IMR-90 (cell line): Measurements from ENCODE around the gene CREB3L1. TPM values are rescaled to one million over a fixed set of nuclear protein-coding genes. Genes with fewer than 3 reads are reported as not detected.

ENCODE experiments used
- ATAC-seq: fragments of 200-7000 bp; cut with Tn5 transposase; 2 replicates; pipeline ENCODE4 v1.9.1; 2020; ENCODE audit warnings: low read depth, mild to moderate bottlenecking, moderate library complexity
- BruUV-seq: library from RNA; stranded (reverse); fragments of 400-500 nt; replicated peaks from 2 replicates; lab custom pipeline; 2021; lab: Mats Ljungman, UMichigan
- CTCF ChIA-PET: fragments of 300-600 bp; formaldehyde crosslinking; extraction: SDS; loops from one replicate; lab custom pipeline; 2021; ENCODE audit warnings: antibody characterized with exemption; lab: Yijun Ruan, JAX
- POLR2A ChIA-PET: fragments of 300-600 bp; sonication (Branson Sonifier 250); formaldehyde crosslinking; loops from one replicate; lab custom pipeline; 2022; ENCODE audit warnings: antibody characterized with exemption; ENCODE audit not compliant: unreplicated experiment; lab: Charles Lee
- DNase-seq: peaks from one replicate; pipeline ENCODE4 v3.0.0; 2013
- H2AFZ ChIP-seq: replicated peaks from 2 replicates; pipeline ENCODE3; 2013; ENCODE audit warnings: low read length, mild to moderate bottlenecking; ENCODE audit not compliant: poor library complexity
- H2AK5ac ChIP-seq: 2 replicates; pipeline ENCODE4 v1.6.1; 2013; ENCODE audit warnings: low read depth, low read length, inconsistent platforms
- H2AK9ac ChIP-seq: replicated peaks from 2 replicates; pipeline ENCODE3; 2013; ENCODE audit warnings: mild to moderate bottlenecking, low read depth, low read length, moderate library complexity; ENCODE audit not compliant: poor library complexity
- H2BK120ac ChIP-seq: 2 replicates; pipeline ENCODE4 v1.6.1; 2013; ENCODE audit warnings: low read depth, low read length, inconsistent platforms
- H2BK15ac ChIP-seq: 3 replicates; pipeline ENCODE4 v1.6.1; 2013; ENCODE audit warnings: low read depth, low read length, inconsistent platforms
- H2BK20ac ChIP-seq: 2 replicates; pipeline ENCODE4 v1.6.1; 2013; ENCODE audit warnings: low read depth, mild to moderate bottlenecking, inconsistent platforms, low read length, moderate library complexity
- H2BK5ac ChIP-seq: 2 replicates; pipeline ENCODE4 v1.6.1; 2013; ENCODE audit warnings: mild to moderate bottlenecking, low read depth, low read length, inconsistent platforms; ENCODE audit not compliant: poor library complexity, severe bottlenecking
- H3K14ac ChIP-seq: replicated peaks from 2 replicates; pipeline ENCODE4 v1.6.1; 2013; ENCODE audit warnings: low read depth, low read length, inconsistent platforms
- H3K18ac ChIP-seq: 2 replicates; pipeline ENCODE4 v1.6.1; 2013; ENCODE audit warnings: low read depth, low read length, control low read depth
- H3K23ac ChIP-seq: 2 replicates; pipeline ENCODE4 v1.6.1; 2013; ENCODE audit warnings: low read depth, low read length, inconsistent platforms
- H3K27ac ChIP-seq: 2 replicates; pipeline ENCODE4 v1.5.1; 2013; ENCODE audit warnings: mild to moderate bottlenecking, control low read depth, low read length; ENCODE audit not compliant: insufficient read depth
- H3K27me3 ChIP-seq: 2 replicates; pipeline ENCODE4 v1.6.1; 2013; ENCODE audit warnings: low read length; ENCODE audit not compliant: control insufficient read depth, insufficient read depth
- H3K36me3 ChIP-seq: 2 replicates; pipeline ENCODE4 v1.6.1; 2013; ENCODE audit warnings: low read length, mixed read lengths; ENCODE audit not compliant: control insufficient read depth, insufficient read depth
- H3K4ac ChIP-seq: 2 replicates; pipeline ENCODE4 v1.6.1; 2013; ENCODE audit warnings: low read depth, low read length, inconsistent platforms
- H3K4me1 ChIP-seq: 2 replicates; pipeline ENCODE4 v1.6.1; 2013; ENCODE audit warnings: low read length, mixed read lengths; ENCODE audit not compliant: control insufficient read depth, insufficient read depth
- H3K4me2 ChIP-seq: 2 replicates; pipeline ENCODE4 v1.6.1; 2013; ENCODE audit warnings: low read depth, mild to moderate bottlenecking, control low read depth, low read length, moderate library complexity
- H3K4me3 ChIP-seq: 2 replicates; pipeline ENCODE4 v1.5.1; 2013; ENCODE audit warnings: low read depth, mild to moderate bottlenecking, control low read depth, low read length, moderate library complexity; ENCODE audit not compliant: insufficient read depth
- H3K56ac ChIP-seq: 2 replicates; pipeline ENCODE4 v1.6.1; 2013; ENCODE audit warnings: low read length, inconsistent platforms; ENCODE audit not compliant: insufficient read depth; ENCODE audit errors: extremely low read depth
- H3K79me1 ChIP-seq, 2 experiments: 2 replicates each; pipeline ENCODE4 v1.6.1; 2013; ENCODE audit warnings: low read length in 2 of 2, inconsistent platforms in 1 of 2, low read depth in 1 of 2
- H3K9ac ChIP-seq: 2 replicates; pipeline ENCODE4 v1.6.1; 2013; ENCODE audit warnings: low read depth, low read length, control low read depth
- H3K9me1 ChIP-seq: 2 replicates; pipeline ENCODE4 v1.6.1; 2013; ENCODE audit warnings: low read length, inconsistent platforms; ENCODE audit not compliant: insufficient read depth
- H3K9me3 ChIP-seq: 2 replicates; pipeline ENCODE4 v1.6.1; 2013; ENCODE audit warnings: low read length; ENCODE audit not compliant: control insufficient read depth, insufficient read depth
- H4K20me1 ChIP-seq: 2 replicates; pipeline ENCODE4 v1.6.1; 2013; ENCODE audit warnings: low read length, inconsistent platforms; ENCODE audit not compliant: insufficient read depth
- H4K5ac ChIP-seq: 2 replicates; pipeline ENCODE4 v1.6.1; 2013; ENCODE audit warnings: mild to moderate bottlenecking, low read depth, low read length, control low read depth
- H4K8ac ChIP-seq, 2 experiments: 2 replicates each; pipeline ENCODE4 v1.6.1; 2013; ENCODE audit warnings: low read depth in 2 of 2, low read length in 2 of 2, control low read depth in 1 of 2, inconsistent platforms in 1 of 2
- H4K91ac ChIP-seq: 2 replicates; pipeline ENCODE4 v1.6.1; 2013; ENCODE audit warnings: low read depth, low read length, inconsistent platforms; ENCODE audit not compliant: insufficient read depth
- BHLHE40 ChIP-seq: fragments of 150-350 bp; IDR thresholded peaks from 2 replicates; pipeline ENCODE4 v1.6.1; 2016; ENCODE audit warnings: mild to moderate bottlenecking, low read depth, low read length
- CEBPB ChIP-seq: IDR thresholded peaks from 2 replicates; pipeline ENCODE4 v1.6.1; 2012; ENCODE audit warnings: low read depth, low read length, improper control_type of control experiment
- CHD1 ChIP-seq: IDR thresholded peaks from 2 replicates; pipeline ENCODE4 v1.6.1; 2012; ENCODE audit warnings: low read depth, low read length, improper control_type of control experiment
- FOS ChIP-seq: fragments of 150-350 bp; IDR thresholded peaks from 2 replicates; pipeline ENCODE4 v1.6.1; 2016; ENCODE audit warnings: low read depth, low read length
- MAZ ChIP-seq: IDR thresholded peaks from 2 replicates; pipeline ENCODE4 v1.6.1; 2012; ENCODE audit warnings: low read depth, mild to moderate bottlenecking, low read length, improper control_type of control experiment, moderate library complexity, borderline replicate concordance
- NFE2L2 ChIP-seq: fragments of 150-350 bp; IDR thresholded peaks from 2 replicates; pipeline ENCODE4 v1.6.1; 2016; ENCODE audit warnings: low read depth, mild to moderate bottlenecking, low read length
- POLR2A ChIP-seq: IDR thresholded peaks from 2 replicates; pipeline ENCODE4 v1.6.1; 2012; ENCODE audit warnings: mild to moderate bottlenecking, low read depth, low read length
- RAD21 ChIP-seq: IDR thresholded peaks from 2 replicates; pipeline ENCODE4 v1.6.1; 2012; ENCODE audit warnings: low read length, improper control_type of control experiment
- SMC3 ChIP-seq: fragments of 150-350 bp; IDR thresholded peaks from 2 replicates; pipeline ENCODE4 v1.6.1; 2016; ENCODE audit warnings: low read depth, mild to moderate bottlenecking, antibody characterized with exemption, low read length, moderate library complexity
- WGBS, 2 experiments: methylation state at CpG; one replicate each; pipeline versions ENCODE4 v1.1.5 to v1.1.7; 2013; ENCODE audit warnings: missing lambda C conversion rate in 2 of 2; ENCODE audit not compliant: insufficient read length in 1 of 2; ENCODE audit errors: extremely low coverage in 2 of 2; 5-methylcytosine and 5-hydroxymethylcytosine counted together
- dilution Hi-C: fragments of 300-500 bp; cut with HindIII; formaldehyde crosslinking; loops from one replicate; pipeline ENCODE4 v1.14.3; 2018; ENCODE audit warnings: low sequenced_read_pairs; ENCODE audit not compliant: unreplicated experiment
- in situ Hi-C: fragments of 300-500 bp; cut with MboI; formaldehyde crosslinking; loops from 3 replicates; pipeline ENCODE4 v1.14.3; 2019; ENCODE audit warnings: low sequenced_read_pairs, inconsistent platforms, mixed read lengths
- intact Hi-C: fragments of 100-400 bp; cut with micrococcal nuclease; formaldehyde crosslinking; loops from 2 replicates; pipeline ENCODE4 v1.10.0; 2022
- polyA plus RNA-seq, 3 experiments: library from polyadenylated mRNA; depleted of rRNA; stranded (reverse); fragments of >200 nt; gene quantifications; 2 replicates each; pipeline ENCODE4 v1.2.3, GENCODE V29; 2012; ENCODE audit warnings: low replicate concordance in 1 of 3
- total RNA-seq: library from RNA; depleted of rRNA; stranded (reverse); fragments of >200 nt; gene quantifications from 2 replicates; pipeline ENCODE4 v1.2.3, GENCODE V29; 2012
- TF ChIP-seq, protein P1 (sequence below): fragments of 150-350 bp; IDR thresholded peaks from 2 replicates; pipeline ENCODE4 v1.6.1; 2016; ENCODE audit warnings: low read depth, mild to moderate bottlenecking, low read length, moderate library complexity, borderline replicate concordance
- TF ChIP-seq, protein P2 (sequence below): conservative IDR thresholded peaks from 2 replicates; pipeline ENCODE4 v1.5.1; 2012; ENCODE audit warnings: mild to moderate bottlenecking, low read depth, low read length, improper control_type of control experiment
- TF ChIP-seq, protein P3 (sequence below): fragments of 150-350 bp; IDR thresholded peaks from 2 replicates; pipeline ENCODE4 v1.6.1; 2017; ENCODE audit warnings: mild to moderate bottlenecking, antibody characterized with exemption, low read length, low read depth

Gene CREB3L1
- total and polyA plus RNA-seq, 2 of the 4 experiments (the other 2 are of a cell fraction) = 8.1 to 82.3 TPM

DNA sequence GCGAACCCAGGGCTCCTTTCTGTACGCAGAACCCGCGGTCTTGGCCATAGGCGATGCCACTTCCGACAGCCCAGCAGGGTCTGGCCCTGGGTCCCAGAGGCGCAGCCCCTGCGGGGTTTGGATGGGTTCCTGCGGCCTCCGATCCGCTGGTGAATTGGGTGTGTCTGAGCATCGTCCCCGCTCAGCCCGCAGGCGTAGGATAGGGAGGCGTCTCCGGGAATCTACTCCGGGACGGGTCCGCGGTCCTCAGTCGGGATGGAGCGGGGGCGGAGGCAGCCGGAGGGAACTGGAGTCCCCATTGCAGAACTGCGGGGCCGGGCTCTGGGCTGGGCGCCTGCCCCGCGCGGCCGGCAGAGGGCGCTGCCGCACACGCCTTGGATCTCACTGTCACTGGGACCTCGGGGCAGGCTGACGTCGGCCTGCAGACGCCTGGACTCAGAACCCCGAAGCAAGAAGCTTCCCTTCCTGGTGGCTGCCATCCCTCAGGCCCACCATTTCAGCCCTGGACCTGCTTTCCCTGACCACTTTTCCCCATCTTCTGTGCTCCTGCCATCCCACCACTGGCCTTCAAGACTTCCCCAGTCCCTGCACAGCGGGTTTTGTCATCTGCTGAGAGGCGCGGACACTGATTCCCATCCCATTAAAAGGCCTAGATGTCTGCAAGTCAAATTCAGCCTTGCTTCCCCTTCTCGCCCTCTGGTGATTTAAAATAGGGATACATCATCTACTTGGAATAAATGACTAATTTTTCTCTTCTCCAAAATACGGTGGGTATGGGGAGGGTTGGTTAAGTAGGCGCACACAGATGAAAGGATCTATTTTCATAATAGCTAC, 38.3 kb upstream of the CREB3L1 start (continued):
- TF ChIP-seq SMC3 = peak; percentile 98

DNA sequence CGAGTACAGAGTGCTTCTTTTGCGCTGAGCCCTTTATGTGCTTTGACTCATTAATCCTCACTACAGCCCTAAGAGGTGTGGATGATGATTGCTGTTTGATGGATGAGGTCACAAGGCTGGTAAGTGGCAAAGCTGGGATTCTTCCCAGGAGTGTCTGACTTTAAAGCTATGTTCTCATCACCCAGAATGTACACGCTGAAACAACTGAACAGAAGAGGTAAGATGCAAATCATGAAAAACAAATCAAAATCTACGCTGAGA, 37.7 kb upstream of the CREB3L1 start:
- H3K9me3 ChIP-seq = no peaks in the 10 kb centered on the region
- peak overlapping the region; percentile 28; the same call in 1 of the 2 replicates for H3K9ac ChIP-seq
- no peaks in the 10 kb centered on the region for H3K36me3 ChIP-seq
- H3K79me1 ChIP-seq = peaks cover 11 to 49% of the 10 kb centered on the region in 2 experiments
- WGBS, 2 experiments = no CpG with 5 or more reads among the region's 4 CpGs
- H2AK5ac ChIP-seq = peak overlapping the region; percentile 61; the same call in 1 of the 2 replicates
- no peaks in the 10 kb centered on the region for H3K27me3 ChIP-seq
- H3K56ac ChIP-seq = peak overlapping the region; percentile 65; the same call in 1 of the 2 replicates
- peaks cover 29% of the 10 kb centered on the region for H3K4me1 ChIP-seq
- H3K4me2 ChIP-seq = no peak overlapping the region
- dilution Hi-C loops (no loop called here), intact Hi-C loops (loop anchor here (1.0 to 5.0 kb wide), 7 partner anchors 40 to 274 kb away; partner anchors contain the start of gene PHF21A), in situ Hi-C loops (loop anchor here (5.0 kb wide), 1 partner anchor 43 kb away; no protein-coding TSS in a partner anchor)
- peak overlapping the region; percentile 93 for H2BK20ac ChIP-seq
- DNase-seq (peak; percentile 22), ATAC-seq (no peak)
- peak overlapping the region; percentile 10; the same call in 1 of the 2 replicates for H3K27ac ChIP-seq
- no TSS peak for BruUV-seq
- CTCF ChIA-PET = interaction anchor here (0.6 to 3.1 kb wide), 13 partner anchors 9 to 233 kb away, joined by 3 to 27 read pairs (median 6); partner anchors contain the start of gene CREB3L1
- no peak overlapping the region for H3K4me3 ChIP-seq
- no peaks in the 10 kb centered on the region for H4K20me1 ChIP-seq
- POLR2A ChIA-PET = interaction anchor here (1.5 kb wide), 1 partner anchor 38 kb away, joined by 7 read pairs; no protein-coding TSS in a partner anchor
- H4K8ac ChIP-seq = peak overlapping the region; percentile 72 to 97; a peak in 2 of 4 replicates
- peak overlapping the region; percentile 97; the same call in 1 of the 2 replicates for H3K4ac ChIP-seq
- H2BK5ac ChIP-seq = peak overlapping the region; percentile 82
- H4K91ac ChIP-seq = peak overlapping the region; percentile 92
- H2BK15ac ChIP-seq = peak overlapping the region; percentile 54
- no peak overlapping the region for H3K18ac ChIP-seq
- H2AK9ac ChIP-seq = peak overlapping the region; percentile 57
- no peak overlapping the region; the same call in 1 of the 2 replicates for H4K5ac ChIP-seq
- H3K9me1 ChIP-seq = peaks cover 10% of the 10 kb centered on the region
- peak overlapping the region; percentile 96 for H2BK120ac ChIP-seq
- H2AFZ ChIP-seq = no peak overlapping the region
- H3K14ac ChIP-seq = peak overlapping the region; percentile 88; the same call in 1 of the 2 replicates
- peak overlapping the region; percentile 91 for H3K23ac ChIP-seq
- TF ChIP-seq, protein P1, sequence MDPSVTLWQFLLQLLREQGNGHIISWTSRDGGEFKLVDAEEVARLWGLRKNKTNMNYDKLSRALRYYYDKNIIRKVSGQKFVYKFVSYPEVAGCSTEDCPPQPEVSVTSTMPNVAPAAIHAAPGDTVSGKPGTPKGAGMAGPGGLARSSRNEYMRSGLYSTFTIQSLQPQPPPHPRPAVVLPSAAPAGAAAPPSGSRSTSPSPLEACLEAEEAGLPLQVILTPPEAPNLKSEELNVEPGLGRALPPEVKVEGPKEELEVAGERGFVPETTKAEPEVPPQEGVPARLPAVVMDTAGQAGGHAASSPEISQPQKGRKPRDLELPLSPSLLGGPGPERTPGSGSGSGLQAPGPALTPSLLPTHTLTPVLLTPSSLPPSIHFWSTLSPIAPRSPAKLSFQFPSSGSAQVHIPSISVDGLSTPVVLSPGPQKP = no peak
- TF ChIP-seq CEBPB (no peak), POLR2A (no peak), RAD21 (no peak), MAZ (no peak), NFE2L2 (no peak), CHD1 (no peak), SMC3 (no peak), BHLHE40 (no peak), FOS (no peak)
- TF ChIP-seq, protein P2, sequence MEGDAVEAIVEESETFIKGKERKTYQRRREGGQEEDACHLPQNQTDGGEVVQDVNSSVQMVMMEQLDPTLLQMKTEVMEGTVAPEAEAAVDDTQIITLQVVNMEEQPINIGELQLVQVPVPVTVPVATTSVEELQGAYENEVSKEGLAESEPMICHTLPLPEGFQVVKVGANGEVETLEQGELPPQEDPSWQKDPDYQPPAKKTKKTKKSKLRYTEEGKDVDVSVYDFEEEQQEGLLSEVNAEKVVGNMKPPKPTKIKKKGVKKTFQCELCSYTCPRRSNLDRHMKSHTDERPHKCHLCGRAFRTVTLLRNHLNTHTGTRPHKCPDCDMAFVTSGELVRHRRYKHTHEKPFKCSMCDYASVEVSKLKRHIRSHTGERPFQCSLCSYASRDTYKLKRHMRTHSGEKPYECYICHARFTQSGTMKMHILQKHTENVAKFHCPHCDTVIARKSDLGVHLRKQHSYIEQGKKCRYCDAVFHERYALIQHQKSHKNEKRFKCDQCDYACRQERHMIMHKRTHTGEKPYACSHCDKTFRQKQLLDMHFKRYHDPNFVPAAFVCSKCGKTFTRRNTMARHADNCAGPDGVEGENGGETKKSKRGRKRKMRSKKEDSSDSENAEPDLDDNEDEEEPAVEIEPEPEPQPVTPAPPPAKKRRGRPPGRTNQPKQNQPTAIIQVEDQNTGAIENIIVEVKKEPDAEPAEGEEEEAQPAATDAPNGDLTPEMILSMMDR = no peak
- TF ChIP-seq, protein P3, sequence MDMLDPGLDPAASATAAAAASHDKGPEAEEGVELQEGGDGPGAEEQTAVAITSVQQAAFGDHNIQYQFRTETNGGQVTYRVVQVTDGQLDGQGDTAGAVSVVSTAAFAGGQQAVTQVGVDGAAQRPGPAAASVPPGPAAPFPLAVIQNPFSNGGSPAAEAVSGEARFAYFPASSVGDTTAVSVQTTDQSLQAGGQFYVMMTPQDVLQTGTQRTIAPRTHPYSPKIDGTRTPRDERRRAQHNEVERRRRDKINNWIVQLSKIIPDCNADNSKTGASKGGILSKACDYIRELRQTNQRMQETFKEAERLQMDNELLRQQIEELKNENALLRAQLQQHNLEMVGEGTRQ = no peak
